Measurements from ENCODE around the gene PLAGL2. TPM values are rescaled to one million over a fixed set of nuclear protein-coding genes. Genes with fewer than 3 reads are reported as not detected.

PLAGL2 gene
- total and polyA plus RNA-seq, 2 of the 4 experiments (the other 2 are of a cell fraction) = 2.9 to 7.7 TPM

- no peak overlapping the region for H4K5ac ChIP-seq (ENCODE audit: low read depth, low read length)
- no peak overlapping the region for H2BK5ac ChIP-seq (ENCODE audit: low read depth, low read length, poor library complexity, severe bottlenecking)
- POLR2A ChIA-PET (ENCODE audit: unreplicated experiment) = no interaction called here
- H3K9me1 ChIP-seq (ENCODE audit: insufficient read depth, low read length) = peaks cover 20% of the 10 kb centered on the region; the same call in 1 of the 2 replicates
- no peak overlapping the region for H3K4ac ChIP-seq (ENCODE audit: low read depth, low read length)
- H4K8ac ChIP-seq (ENCODE audit: low read depth in 2 of 2, low read length in 2 of 2) = no peak overlapping the region
- CTCF ChIA-PET = no interaction called here
- H3K23ac ChIP-seq (ENCODE audit: low read depth, low read length) = no peak overlapping the region
- H3K9me3 ChIP-seq (ENCODE audit: control insufficient read depth, insufficient read depth, low read length) = no peaks in the 10 kb centered on the region
- peaks cover 6% of the 10 kb centered on the region for H4K20me1 ChIP-seq (ENCODE audit: insufficient read depth, low read length)
- DNase-seq = no peak
- H3K18ac ChIP-seq (ENCODE audit: low read depth, low read length) = no peak overlapping the region
- no peak overlapping the region for H4K91ac ChIP-seq (ENCODE audit: insufficient read depth, low read depth, low read length)
- no peaks in the 10 kb centered on the region for H3K27me3 ChIP-seq (ENCODE audit: control insufficient read depth, insufficient read depth, low read length)
- H3K4me3 ChIP-seq (ENCODE audit: insufficient read depth, low read depth, low read length) = no peak overlapping the region
- H2AK5ac ChIP-seq (ENCODE audit: low read depth, low read length) = no peak overlapping the region
- peak overlapping the region; percentile 42 for H2AK9ac ChIP-seq (replicated peaks; ENCODE audit: low read depth, low read length, poor library complexity)
- intact Hi-C loops (cut with micrococcal nuclease) = no loop called here
- H3K27ac ChIP-seq (ENCODE audit: insufficient read depth, low read length) = no peak overlapping the region
- H3K14ac ChIP-seq (replicated peaks; ENCODE audit: low read depth, low read length) = no peak overlapping the region
- H3K4me1 ChIP-seq (ENCODE audit: control insufficient read depth, insufficient read depth, low read length) = peaks cover 7% of the 10 kb centered on the region; the same call in 1 of the 2 replicates
- H3K79me1 ChIP-seq (ENCODE audit: low read depth in 1 of 2, low read length in 2 of 2) = peaks cover 0 to 15% of the 10 kb centered on the region in 2 experiments; a peak in 2 of 4 replicates
- H3K4me2 ChIP-seq (ENCODE audit: low read depth, low read length) = no peak overlapping the region
- dilution Hi-C loops (cut with HindIII; ENCODE audit: low sequenced_read_pairs, unreplicated experiment) = no loop called here
- H3K36me3 ChIP-seq (ENCODE audit: control insufficient read depth, insufficient read depth, low read length) = peaks cover 57% of the 10 kb centered on the region
- 68% methylated on average over 3 of the region's 5 CpGs; no CpG with 5 or more reads in 1 of the 2 experiments for WGBS, 2 experiments (ENCODE audit: extremely low coverage in 2 of 2, insufficient read length in 1 of 2)
- H3K9ac ChIP-seq (ENCODE audit: low read depth, low read length) = no peak overlapping the region
- no peak overlapping the region for H2BK120ac ChIP-seq (ENCODE audit: low read depth, low read length)
- H2AFZ ChIP-seq (replicated peaks; ENCODE audit: low read length, poor library complexity) = no peak overlapping the region
- TF ChIP-seq RFX5 (IDR thresholded peaks at IDR 0.05; ENCODE audit: low read depth, low read length) (no peak), RAD21 (IDR thresholded peaks at IDR 0.05; ENCODE audit: low read length) (no peak), MAFK (IDR thresholded peaks at IDR 0.05; ENCODE audit: low read depth, low read length) (no peak), SMC3 (IDR thresholded peaks at IDR 0.05; ENCODE audit: low read depth, low read length) (no peak), CHD1 (IDR thresholded peaks at IDR 0.05; ENCODE audit: low read depth, low read length) (no peak), CEBPB (IDR thresholded peaks at IDR 0.05; ENCODE audit: low read depth, low read length) (no peak), RCOR1 (IDR thresholded peaks at IDR 0.05; ENCODE audit: insufficient replicate concordance, low read length) (no peak), FOS (IDR thresholded peaks at IDR 0.05; ENCODE audit: low read depth, low read length) (no peak), BHLHE40 (IDR thresholded peaks at IDR 0.05; ENCODE audit: low read depth, low read length) (no peak), MAZ (IDR thresholded peaks at IDR 0.05; ENCODE audit: borderline replicate concordance, low read depth, low read length) (no peak)
- TF ChIP-seq, protein P1, sequence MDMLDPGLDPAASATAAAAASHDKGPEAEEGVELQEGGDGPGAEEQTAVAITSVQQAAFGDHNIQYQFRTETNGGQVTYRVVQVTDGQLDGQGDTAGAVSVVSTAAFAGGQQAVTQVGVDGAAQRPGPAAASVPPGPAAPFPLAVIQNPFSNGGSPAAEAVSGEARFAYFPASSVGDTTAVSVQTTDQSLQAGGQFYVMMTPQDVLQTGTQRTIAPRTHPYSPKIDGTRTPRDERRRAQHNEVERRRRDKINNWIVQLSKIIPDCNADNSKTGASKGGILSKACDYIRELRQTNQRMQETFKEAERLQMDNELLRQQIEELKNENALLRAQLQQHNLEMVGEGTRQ (IDR thresholded peaks at IDR 0.05; ENCODE audit: low read depth, low read length) = no peak
- TF ChIP-seq, protein P2, sequence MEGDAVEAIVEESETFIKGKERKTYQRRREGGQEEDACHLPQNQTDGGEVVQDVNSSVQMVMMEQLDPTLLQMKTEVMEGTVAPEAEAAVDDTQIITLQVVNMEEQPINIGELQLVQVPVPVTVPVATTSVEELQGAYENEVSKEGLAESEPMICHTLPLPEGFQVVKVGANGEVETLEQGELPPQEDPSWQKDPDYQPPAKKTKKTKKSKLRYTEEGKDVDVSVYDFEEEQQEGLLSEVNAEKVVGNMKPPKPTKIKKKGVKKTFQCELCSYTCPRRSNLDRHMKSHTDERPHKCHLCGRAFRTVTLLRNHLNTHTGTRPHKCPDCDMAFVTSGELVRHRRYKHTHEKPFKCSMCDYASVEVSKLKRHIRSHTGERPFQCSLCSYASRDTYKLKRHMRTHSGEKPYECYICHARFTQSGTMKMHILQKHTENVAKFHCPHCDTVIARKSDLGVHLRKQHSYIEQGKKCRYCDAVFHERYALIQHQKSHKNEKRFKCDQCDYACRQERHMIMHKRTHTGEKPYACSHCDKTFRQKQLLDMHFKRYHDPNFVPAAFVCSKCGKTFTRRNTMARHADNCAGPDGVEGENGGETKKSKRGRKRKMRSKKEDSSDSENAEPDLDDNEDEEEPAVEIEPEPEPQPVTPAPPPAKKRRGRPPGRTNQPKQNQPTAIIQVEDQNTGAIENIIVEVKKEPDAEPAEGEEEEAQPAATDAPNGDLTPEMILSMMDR (conservative IDR thresholded peaks at IDR 0.05; ENCODE audit: low read depth, low read length) = no peak
- H2BK20ac ChIP-seq (ENCODE audit: low read depth, low read length) = no peak overlapping the region
- no peak for ATAC-seq (ENCODE audit: low read depth)
- no peak overlapping the region for H3K56ac ChIP-seq (ENCODE audit: extremely low read depth, insufficient read depth, low read length)
- in situ Hi-C loops (cut with MboI; ENCODE audit: low sequenced_read_pairs) = no loop called here
- BruUV-seq (replicated peaks) = no TSS peak
- no peak overlapping the region for H2BK15ac ChIP-seq (ENCODE audit: low read depth, low read length)
These were observed 47.7 kb downstream of the PLAGL2 start for GRCh38 chr20:32159766-32160221.

Data from IMR-90 (cell line).